Left lung (tissue), 10 donors: ENCODE measurements around the gene EHBP1. TPM values are rescaled to one million over a fixed set of nuclear protein-coding genes. Genes with fewer than 3 reads are reported as not detected.

ENCODE experiments used
- ATAC-seq: fragments of 200-7000 bp; cut with Tn5 transposase; one replicate; pipeline ENCODE4 v1.9.1; 2020; ENCODE audit warnings: moderate library complexity
- DNase-seq, 4 donors: peaks; one replicate each; pipeline ENCODE4 v3.0.0-alpha.2; 2013 to 2020
- H3K27ac ChIP-seq, 2 donors: fragments of 200-600 bp; sonication (generic) in 1 of 2; one replicate each; pipeline versions ENCODE4 v1.5.0 to v1.8.0; 2020 to 2021
- H3K27me3 ChIP-seq, 2 donors: fragments of 200-600 bp; sonication (generic) in 1 of 2; one replicate each; pipeline versions ENCODE4 v1.5.0 to v1.8.0; 2020 to 2021
- H3K36me3 ChIP-seq, 2 donors: fragments of 200-600 bp; sonication (generic) in 1 of 2; one replicate each; pipeline versions ENCODE4 v1.5.0 to v1.8.0; 2020 to 2021
- H3K4me1 ChIP-seq, 2 donors: fragments of 200-600 bp; one replicate each; pipeline ENCODE4 v1.8.0; 2021
- H3K4me3 ChIP-seq, 2 donors: fragments of 200-600 bp; sonication (generic) in 1 of 2; one replicate each; pipeline versions ENCODE4 v1.5.0 to v1.8.0; 2020 to 2021; ENCODE audit warnings: mild to moderate bottlenecking in 1 of 2
- H3K9me3 ChIP-seq, 2 donors: fragments of 200-600 bp; sonication (generic) in 1 of 2; one replicate each; pipeline versions ENCODE4 v1.5.0 to v1.8.0; 2020 to 2021
- CTCF ChIP-seq, 2 donors: fragments of 200-600 bp; sonication (generic) in 1 of 2; IDR thresholded peaks; one replicate each; pipeline versions ENCODE4 v1.5.0 to v1.8.0; 2021; ENCODE audit warnings: antibody characterized with exemption in 2 of 2
- intact Hi-C, 2 donors: fragments of 100-400 bp; cut with DNase I; formaldehyde crosslinking; loops; one replicate each; pipeline versions ENCODE4 v1.11.2 to v1.14.2; 2022
- polyA plus RNA-seq, 6 donors: library from polyadenylated mRNA; unstranded; fragments of 120-200 nt; gene quantifications; one replicate each; pipeline ENCODE4 v1.2.1, GENCODE V29; 2013; ENCODE audit not compliant: insufficient read length in 6 of 6
- total RNA-seq, 2 donors: library from RNA; stranded (reverse); fragmentation: NEBNext Ultra II Directional; extraction: Animal tissue kit (Norgen Biotek cat#: 25700); gene quantifications; one replicate each; pipeline ENCODE4 v1.2.1, GENCODE V29; 2021
- donor health status: DM: no; HTN: yes; CAD: no.
- donor health status: DM: no; HTN: no; CAD: no.

The EHBP1 gene
- total and polyA plus RNA-seq, 8 donors = 35.4 to 48.9 (median 38.9) TPM

- Histone ChIP-seq H3K27ac (no peak overlapping the region), H3K4me3 (no peak overlapping the region), H3K9me3 (peaks cover 0 to 12% of the 10 kb centered on the region in 2 donors), H3K27me3 (no peaks in the 10 kb centered on the region), H3K36me3 (peaks cover 0 to 16% of the 10 kb centered on the region in 2 donors), H3K4me1 (no peaks in the 10 kb centered on the region)
- no peak for TF ChIP-seq CTCF (IDR thresholded peaks at IDR 0.05)
- DNase-seq (no peak), ATAC-seq (no peak)
- intact Hi-C loops = no loop called here
Observed at GRCh38 chr2:62856228-62857040, 150.9 kb downstream of the EHBP1 start.

- no peak for DNase-seq
- no peak overlapping the region for H3K4me3 ChIP-seq
- peaks cover 0 to 16% of the 10 kb centered on the region in 2 donors for H3K36me3 ChIP-seq
- H3K9me3 ChIP-seq = peaks cover 0 to 12% of the 10 kb centered on the region in 2 donors
- ATAC-seq = no peak
- no peak overlapping the region for H3K27ac ChIP-seq
- intact Hi-C loops = no loop called here
- H3K27me3 ChIP-seq = no peaks in the 10 kb centered on the region
- no peaks in the 10 kb centered on the region for H3K4me1 ChIP-seq
- no peak for TF ChIP-seq CTCF (IDR thresholded peaks at IDR 0.05)
Observed at GRCh38 chr2:62857139-62857931, 151.8 kb downstream of the EHBP1 start.

- Histone ChIP-seq H3K4me1 (no peaks in the 10 kb centered on the region), H3K27ac (no peak overlapping the region), H3K27me3 (no peaks in the 10 kb centered on the region), H3K4me3 (no peak overlapping the region), H3K9me3 (peaks cover 0 to 3% of the 10 kb centered on the region in 2 donors), H3K36me3 (peaks cover 0 to 10% of the 10 kb centered on the region in 2 donors)
- TF ChIP-seq CTCF (IDR thresholded peaks at IDR 0.05) = no peak
- no peak for ATAC-seq
- intact Hi-C loops = no loop called here
- no peak for DNase-seq
Observed at GRCh38 chr2:62858231-62858832, 152.8 kb downstream of the EHBP1 start.

GRCh38 chr2:62868947-62869346 lies 163.4 kb downstream of the EHBP1 start:
- no peaks in the 10 kb centered on the region for H3K27me3 ChIP-seq
- no peaks in the 10 kb centered on the region for H3K4me1 ChIP-seq
- ATAC-seq (no peak), DNase-seq (no peak)
- H3K27ac ChIP-seq = no peak overlapping the region
- H3K4me3 ChIP-seq = no peak overlapping the region
- peaks cover 0 to 35% of the 10 kb centered on the region in 2 donors for H3K36me3 ChIP-seq
- no peak for TF ChIP-seq CTCF (IDR thresholded peaks at IDR 0.05)
- peaks cover 0 to 18% of the 10 kb centered on the region in 2 donors for H3K9me3 ChIP-seq
- intact Hi-C loops = no loop called here

GRCh38 chr2:62870966-62871365 lies 165.5 kb downstream of the EHBP1 start:
- DNase-seq (no peak), ATAC-seq (peak; percentile 63)
- intact Hi-C loops = no loop called here

More at GRCh38 chr2:62870966-62871365, 165.5 kb downstream of the EHBP1 start:
- Histone ChIP-seq H3K27ac (no peak overlapping the region), H3K36me3 (peaks cover 0 to 38% of the 10 kb centered on the region in 2 donors), H3K27me3 (no peaks in the 10 kb centered on the region), H3K4me1 (no peaks in the 10 kb centered on the region), H3K4me3 (no peak overlapping the region), H3K9me3 (peaks cover 0 to 22% of the 10 kb centered on the region in 2 donors)
- TF ChIP-seq CTCF (IDR thresholded peaks at IDR 0.05) = no peak
